Right ventricle myocardium inferior (tissue), 1 donor: ENCODE results near the gene TULP4. TPM values are rescaled to one million over a fixed set of nuclear protein-coding genes. Genes with fewer than 3 reads are reported as not detected.
"Not testable (repeated sequence)": the region's sequence is repeated elsewhere in the genome, so short reads cannot be mapped to it uniquely, and the experiment has no call there.

Source experiments
- ATAC-seq: fragments of 200-7000 bp; cut with Tn5 transposase; one replicate; pipeline ENCODE4 v1.9.1; 2020; ENCODE audit warnings: mild to moderate bottlenecking, moderate library complexity
- DNase-seq: peaks from one replicate; pipeline ENCODE4 v3.0.0; 2021; ENCODE audit errors: missing footprints
- intact Hi-C: fragments of 100-400 bp; cut with DNase I; formaldehyde crosslinking; loops from one replicate; pipeline ENCODE4 v1.11.0; 2022
- total RNA-seq: library from RNA; stranded (reverse); fragmentation: NEBNext Ultra II Directional; extraction: Animal tissue kit (Norgen Biotek cat#: 25700); gene quantifications from one replicate; pipeline ENCODE4 v1.2.1, GENCODE V29; 2021
- donor health status: DM: no; HTN: yes; CAD: no; lungs with severe emphysema.

The TULP4 gene
- total RNA-seq, 1 donor from 2014 or later = 94.9 TPM

- no peak for DNase-seq
- intact Hi-C loops = no loop called here
- ATAC-seq = no peak
Measured at GRCh38 chr6:158552055-158552795, 240.0 kb downstream of the TULP4 start.

DNA sequence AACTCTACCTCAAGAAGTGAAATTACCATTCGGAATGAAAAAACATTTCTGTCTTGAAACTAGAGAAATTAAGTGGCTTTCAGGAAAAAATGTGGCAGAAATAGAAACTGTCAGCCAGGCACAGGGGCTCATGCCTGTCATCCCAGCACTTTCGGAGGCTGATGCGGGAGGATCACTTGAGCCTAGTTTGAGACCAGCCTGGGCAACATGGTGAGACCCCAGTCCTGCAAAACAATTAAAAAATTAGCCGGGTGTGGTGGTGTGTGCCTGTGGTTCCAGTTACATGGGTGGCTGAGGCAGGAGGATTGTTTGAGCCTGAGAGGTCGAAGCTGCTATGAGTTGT, 240.5 kb downstream of the TULP4 start:
- ATAC-seq = no peak
- intact Hi-C loops = no loop called here
- DNase-seq = no peak

- intact Hi-C loops = no loop called here
- ATAC-seq (no peak), DNase-seq (no peak)
Measured at GRCh38 chr6:158554611-158555361, 242.5 kb downstream of the TULP4 start.

DNA sequence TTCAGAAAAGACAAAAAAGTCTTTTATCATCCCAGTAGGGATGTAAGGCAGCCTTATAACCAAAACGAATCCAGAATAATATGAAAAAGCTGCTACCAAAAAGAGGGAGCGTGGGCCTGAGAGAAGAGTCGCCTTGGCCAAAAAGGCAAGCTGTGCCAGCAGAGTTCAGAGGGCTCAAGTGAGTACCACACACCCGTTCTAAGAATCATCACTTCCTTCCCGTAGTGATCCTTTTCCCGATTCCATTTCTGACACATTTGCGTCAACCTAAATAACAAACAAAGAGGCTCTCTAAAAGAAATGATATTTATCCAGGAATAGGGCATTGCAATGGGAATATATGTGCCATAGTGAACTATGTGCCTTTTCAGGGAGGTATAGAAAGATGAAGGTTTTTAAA, 243.8 kb downstream of the TULP4 start:
- DNase-seq (no peak), ATAC-seq (no peak)
- intact Hi-C loops = no loop called here

- ATAC-seq, intact Hi-C loops, DNase-seq: not testable (repeated sequence)
Measured at GRCh38 chr6:158557110-158557509, 244.8 kb downstream of the TULP4 start.

- intact Hi-C loops = no loop called here
- no peak for DNase-seq
- no peak for ATAC-seq
Measured at GRCh38 chr6:158557927-158558326, 245.7 kb downstream of the TULP4 start.

- intact Hi-C loops = no loop called here
Measured at GRCh38 chr6:158558415-158559306, 246.4 kb downstream of the TULP4 start.

DNA sequence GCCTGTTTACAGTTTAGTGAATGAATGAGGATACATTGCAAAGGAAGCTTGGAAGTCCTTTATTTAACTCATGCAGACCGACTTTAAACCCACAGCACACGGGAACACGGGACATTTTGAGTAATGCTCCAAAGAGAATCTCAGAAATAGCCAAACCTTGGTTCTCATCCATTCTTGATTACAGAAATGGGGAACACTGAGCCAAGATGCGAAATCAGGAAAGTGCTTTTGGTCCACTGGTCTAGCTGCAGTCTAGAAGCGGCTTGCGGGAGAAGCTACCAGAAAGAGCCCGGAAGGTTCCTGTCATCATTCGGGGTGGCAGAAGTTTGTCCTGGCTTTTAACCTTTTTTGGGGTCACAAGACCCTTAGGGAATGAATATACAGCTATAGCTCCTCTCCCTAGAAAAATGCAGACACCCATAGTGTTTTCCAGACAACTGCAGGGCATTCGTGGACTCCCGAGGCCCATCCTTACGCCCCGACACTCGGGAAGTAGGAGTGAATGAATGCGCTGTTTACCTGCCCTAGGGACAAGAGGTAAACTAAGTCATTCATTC, 247.2 kb downstream of the TULP4 start:
- intact Hi-C loops = no loop called here
- DNase-seq (no peak), ATAC-seq (no peak)

More at GRCh38 chr6:158558415-158559306, 246.4 kb downstream of the TULP4 start:
- DNase-seq (no peak), ATAC-seq (no peak)

GRCh38 chr6:158559895-158560835, 247.9 kb downstream of the TULP4 start, which contains the start of gene TMEM181:
Gene TMEM181 (plus strand): TSS chr6:158560091. CDS start chr6:158560225, 134 bp downstream.
- DNase-seq = peak; percentile 94
- peak; percentile 94 for ATAC-seq
- intact Hi-C loops = no loop called here

DNA sequence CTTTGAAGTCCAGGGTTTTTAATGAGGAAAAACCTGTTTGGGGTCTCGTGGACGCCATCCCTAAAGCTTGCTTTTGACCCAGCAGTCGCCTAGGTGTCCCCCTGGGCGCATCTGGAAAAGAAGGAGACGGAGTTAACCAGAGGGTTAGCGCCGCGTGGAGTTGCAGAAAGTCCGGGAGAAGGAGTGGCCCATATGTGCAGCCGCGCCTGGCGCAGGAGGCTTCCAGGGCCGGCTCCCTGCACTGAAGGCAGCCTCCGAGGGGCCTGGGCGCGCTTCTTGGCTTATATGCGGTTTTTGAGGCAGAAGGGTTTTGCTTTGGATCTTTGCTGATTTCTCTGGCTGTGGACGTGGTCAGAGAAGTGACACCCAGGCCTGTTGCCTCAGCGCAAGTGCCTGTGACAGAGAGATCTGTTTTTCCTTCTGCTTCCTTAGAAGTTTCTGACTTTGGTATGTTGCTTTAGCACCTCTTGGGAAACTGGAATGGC, 248.6 kb downstream of the TULP4 start:
- intact Hi-C loops = no loop called here
- no peak for DNase-seq
- ATAC-seq = no peak

Other genes with a start within 250 kb of the TULP4 start
- gene SERAC1, start 144.2 kb upstream of the TULP4 start, total RNA-seq = 5.5 TPM
- 27.0 TPM for gene GTF2H5, start 144.1 kb upstream of the TULP4 start, total RNA-seq
- gene TMEM181, start 247.6 kb downstream of the TULP4 start, total RNA-seq = 10.1 TPM